GM19438 (cell line): Measurements from ENCODE around the gene SKA2.
"Not testable (repeated sequence)": the region's sequence is repeated elsewhere in the genome, so short reads cannot be mapped to it uniquely, and the experiment has no call there.

ENCODE experiments used
- ATAC-seq: cut with Tn5 transposase; IDR thresholded peaks from one replicate; pipeline ENCODE4 v1.9.1; 2021; ENCODE audit warnings: low read depth; ENCODE audit not compliant: unreplicated experiment

Gene SKA2

GRCh38 chr17:59152925-59153324 is 2.1 kb downstream of the SKA2 start:
- no peak for ATAC-seq

GRCh38 chr17:59151591-59151990 is 3.4 kb downstream of the SKA2 start:
- ATAC-seq: no peak

- no peak for ATAC-seq
Observed at GRCh38 chr17:59151006-59151405, 4.0 kb downstream of the SKA2 start.

GRCh38 chr17:59149841-59150511 is 5.0 kb downstream of the SKA2 start:
- ATAC-seq: no peak

- ATAC-seq: no peak
Observed at GRCh38 chr17:59149051-59149450, 5.9 kb downstream of the SKA2 start.

- ATAC-seq: no peak
Observed at GRCh38 chr17:59145571-59146096, 9.4 kb downstream of the SKA2 start.

GRCh38 chr17:59141860-59142259 is 13.1 kb downstream of the SKA2 start:
- ATAC-seq: no peak

GRCh38 chr17:59139939-59140338 is 15.0 kb downstream of the SKA2 start:
- no peak for ATAC-seq

GRCh38 chr17:59138339-59138738 is 16.6 kb downstream of the SKA2 start:
- not testable (repeated sequence) for ATAC-seq

- ATAC-seq: no peak
Observed at GRCh38 chr17:59131131-59131530, 23.9 kb downstream of the SKA2 start.

- no peak for ATAC-seq
Observed at GRCh38 chr17:59129814-59130213, 25.2 kb downstream of the SKA2 start.

GRCh38 chr17:59126809-59127417 is 28.1 kb downstream of the SKA2 start:
- no peak for ATAC-seq

- ATAC-seq: no peak
Observed at GRCh38 chr17:59124665-59125064, 30.3 kb downstream of the SKA2 start.

GRCh38 chr17:59121901-59122480 is 33.0 kb downstream of the SKA2 start:
- no peak for ATAC-seq

- no peak for ATAC-seq
Observed at GRCh38 chr17:59115474-59115873, 39.5 kb downstream of the SKA2 start.

- no peak for ATAC-seq
Observed at GRCh38 chr17:59111539-59111938, 43.4 kb downstream of the SKA2 start.

GRCh38 chr17:59110973-59111372 is 44.0 kb downstream of the SKA2 start:
- no peak for ATAC-seq

GRCh38 chr17:59108400-59109102 is 46.4 kb downstream of the SKA2 start:
- ATAC-seq: no peak

- ATAC-seq: peak; percentile 2
Observed at GRCh38 chr17:59107306-59107670, 47.7 kb downstream of the SKA2 start.

- ATAC-seq: peak; percentile 90
Observed at GRCh38 chr17:59106463-59107305, 48.3 kb downstream of the SKA2 start, which contains the start of gene TRIM37. Gene TRIM37 (minus strand): TSS chr17:59106880. CDS start chr17:59106461, 419 bp downstream.
